DND-41 (cell line): ENCODE measurements around the gene HAUS8.

Source experiments
- ATAC-seq: fragments of 200-7000 bp; cut with Tn5 transposase; 3 replicates; pipeline ENCODE4 v1.9.1; 2021; ENCODE audit warnings: low read depth; ENCODE audit not compliant: insufficient read depth
- DNase-seq: peaks from one replicate; pipeline ENCODE4 v3.0.0-alpha.2; 2020
- H2AFZ ChIP-seq: 2 replicates; pipeline ENCODE4 v1.6.0; 2012; ENCODE audit warnings: low read depth, low read length
- H3K27ac ChIP-seq: 2 replicates; pipeline ENCODE4 v1.5.1; 2012; ENCODE audit warnings: low read length, inconsistent platforms
- H3K27me3 ChIP-seq: fragments of 200-600 bp; sonication (generic); 2 replicates; pipeline ENCODE4 v1.6.0; 2012; ENCODE audit warnings: low read length, mild to moderate bottlenecking, inconsistent platforms; ENCODE audit not compliant: insufficient read depth, poor library complexity
- H3K36me3 ChIP-seq: 2 replicates; pipeline ENCODE4 v1.5.1; 2012; ENCODE audit warnings: low read length, inconsistent platforms; ENCODE audit not compliant: insufficient read depth
- H3K4me1 ChIP-seq: 2 replicates; pipeline ENCODE4 v1.5.1; 2012; ENCODE audit warnings: mild to moderate bottlenecking, low read length; ENCODE audit not compliant: insufficient read depth
- H3K4me2 ChIP-seq: 2 replicates; pipeline ENCODE4 v1.6.0; 2012; ENCODE audit warnings: mild to moderate bottlenecking, moderate library complexity, low read length, inconsistent platforms; ENCODE audit not compliant: insufficient read depth
- H3K4me3 ChIP-seq, 2 experiments: fragments of 200-600 bp in 1 of 2; shearing (Covaris generic) in 1 of 2; 2 replicates each; pipeline ENCODE4 v1.5.1; 2012 to 2016; ENCODE audit warnings: inconsistent platforms in 2 of 2, low read length in 2 of 2, mild to moderate bottlenecking in 2 of 2, low read depth in 1 of 2, moderate library complexity in 1 of 2
- H3K79me2 ChIP-seq: 2 replicates; pipeline ENCODE4 v1.6.0; 2012; ENCODE audit warnings: low read length, inconsistent platforms; ENCODE audit not compliant: insufficient read depth
- H3K9ac ChIP-seq: 2 replicates; pipeline ENCODE4 v1.6.0; 2012; ENCODE audit warnings: low read depth, mild to moderate bottlenecking, inconsistent platforms, low read length, moderate library complexity
- H3K9me3 ChIP-seq: 2 replicates; pipeline ENCODE4 v1.5.1; 2012; ENCODE audit warnings: low read length, moderate library complexity, mild to moderate bottlenecking, inconsistent platforms; ENCODE audit not compliant: insufficient read depth, severe bottlenecking
- H4K20me1 ChIP-seq: 2 replicates; pipeline ENCODE4 v1.6.0; 2012; ENCODE audit warnings: low read length; ENCODE audit not compliant: insufficient read depth
- EZH2 ChIP-seq: IDR thresholded peaks from 3 replicates; pipeline ENCODE4 v1.6.1; 2012; ENCODE audit warnings: borderline replicate concordance, low read depth, mild to moderate bottlenecking, moderate library complexity, low read length, inconsistent platforms; ENCODE audit not compliant: severe bottlenecking
- TF ChIP-seq, protein P1 (sequence below): IDR thresholded peaks from 2 replicates; pipeline ENCODE4 v1.5.1; 2012; ENCODE audit warnings: borderline replicate concordance, low read length, moderate library complexity, mild to moderate bottlenecking; ENCODE audit not compliant: poor library complexity, severe bottlenecking; ENCODE audit errors: extremely low read depth

The HAUS8 gene

DNA sequence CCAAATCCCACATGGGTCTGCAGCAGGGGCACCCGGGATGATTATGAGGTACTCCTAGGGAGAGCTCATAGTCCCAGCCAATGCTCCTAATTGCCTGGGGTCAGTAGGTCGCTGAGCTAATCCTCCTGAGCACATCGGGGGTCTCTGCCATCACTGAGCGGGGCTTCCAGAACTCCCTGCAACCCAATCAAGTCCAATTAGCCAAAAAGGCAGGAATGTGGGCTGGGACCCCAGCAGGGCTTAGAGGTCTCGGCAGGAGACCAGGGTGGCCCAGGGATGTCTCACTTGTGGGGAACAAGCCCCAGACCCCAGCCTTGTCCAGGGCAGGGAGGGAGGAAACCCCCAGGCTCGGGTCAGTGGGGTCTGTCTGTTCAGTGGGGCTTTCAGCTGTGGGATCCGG, 31.5 kb downstream of the HAUS8 start:
- Histone ChIP-seq H3K9me3 (no peaks in the 10 kb centered on the region), H3K27ac (no peak overlapping the region), H3K9ac (no peak overlapping the region), H3K4me3 (no peak overlapping the region), H3K4me1 (no peaks in the 10 kb centered on the region), H3K4me2 (no peak overlapping the region), H3K27me3 (no peaks in the 10 kb centered on the region), H3K36me3 (peaks cover 9% of the 10 kb centered on the region), H4K20me1 (no peaks in the 10 kb centered on the region), H3K79me2 (no peaks in the 10 kb centered on the region), H2AFZ (no peak overlapping the region)
- ATAC-seq (no peak), DNase-seq (no peak)
- TF ChIP-seq, protein P1, sequence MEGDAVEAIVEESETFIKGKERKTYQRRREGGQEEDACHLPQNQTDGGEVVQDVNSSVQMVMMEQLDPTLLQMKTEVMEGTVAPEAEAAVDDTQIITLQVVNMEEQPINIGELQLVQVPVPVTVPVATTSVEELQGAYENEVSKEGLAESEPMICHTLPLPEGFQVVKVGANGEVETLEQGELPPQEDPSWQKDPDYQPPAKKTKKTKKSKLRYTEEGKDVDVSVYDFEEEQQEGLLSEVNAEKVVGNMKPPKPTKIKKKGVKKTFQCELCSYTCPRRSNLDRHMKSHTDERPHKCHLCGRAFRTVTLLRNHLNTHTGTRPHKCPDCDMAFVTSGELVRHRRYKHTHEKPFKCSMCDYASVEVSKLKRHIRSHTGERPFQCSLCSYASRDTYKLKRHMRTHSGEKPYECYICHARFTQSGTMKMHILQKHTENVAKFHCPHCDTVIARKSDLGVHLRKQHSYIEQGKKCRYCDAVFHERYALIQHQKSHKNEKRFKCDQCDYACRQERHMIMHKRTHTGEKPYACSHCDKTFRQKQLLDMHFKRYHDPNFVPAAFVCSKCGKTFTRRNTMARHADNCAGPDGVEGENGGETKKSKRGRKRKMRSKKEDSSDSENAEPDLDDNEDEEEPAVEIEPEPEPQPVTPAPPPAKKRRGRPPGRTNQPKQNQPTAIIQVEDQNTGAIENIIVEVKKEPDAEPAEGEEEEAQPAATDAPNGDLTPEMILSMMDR = no peak
- no peak for TF ChIP-seq EZH2

DNA sequence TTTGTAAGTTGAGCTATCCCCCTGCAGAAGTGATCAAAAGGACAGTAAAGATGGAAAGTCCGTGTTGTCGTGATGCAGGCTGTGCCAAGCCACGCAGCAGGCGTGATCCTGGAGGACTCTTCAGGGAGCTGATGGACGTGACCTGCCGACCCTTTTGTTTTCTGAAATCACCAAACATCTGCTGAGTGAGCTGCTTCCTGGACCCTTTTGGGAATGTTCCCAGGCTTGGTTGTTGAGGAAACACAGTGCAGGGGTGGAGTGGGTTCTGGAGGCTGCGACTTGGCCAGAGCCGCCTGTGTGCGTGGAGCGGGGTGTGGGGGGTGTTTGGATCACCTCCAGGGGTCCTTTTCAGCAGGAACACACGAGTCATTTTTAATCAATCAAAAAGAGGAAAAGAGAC, 33.3 kb downstream of the HAUS8 start:
- ATAC-seq (no peak), DNase-seq (no peak)
- Histone ChIP-seq H3K79me2 (no peaks in the 10 kb centered on the region), H3K9ac (no peak overlapping the region), H3K27ac (no peak overlapping the region), H3K27me3 (no peaks in the 10 kb centered on the region), H2AFZ (no peak overlapping the region), H3K4me2 (no peak overlapping the region), H3K4me1 (no peaks in the 10 kb centered on the region), H3K9me3 (no peaks in the 10 kb centered on the region), H4K20me1 (no peaks in the 10 kb centered on the region), H3K4me3 (no peak overlapping the region), H3K36me3 (no peaks in the 10 kb centered on the region)
- TF ChIP-seq, protein P1 = no peak
- TF ChIP-seq EZH2 = no peak

DNA sequence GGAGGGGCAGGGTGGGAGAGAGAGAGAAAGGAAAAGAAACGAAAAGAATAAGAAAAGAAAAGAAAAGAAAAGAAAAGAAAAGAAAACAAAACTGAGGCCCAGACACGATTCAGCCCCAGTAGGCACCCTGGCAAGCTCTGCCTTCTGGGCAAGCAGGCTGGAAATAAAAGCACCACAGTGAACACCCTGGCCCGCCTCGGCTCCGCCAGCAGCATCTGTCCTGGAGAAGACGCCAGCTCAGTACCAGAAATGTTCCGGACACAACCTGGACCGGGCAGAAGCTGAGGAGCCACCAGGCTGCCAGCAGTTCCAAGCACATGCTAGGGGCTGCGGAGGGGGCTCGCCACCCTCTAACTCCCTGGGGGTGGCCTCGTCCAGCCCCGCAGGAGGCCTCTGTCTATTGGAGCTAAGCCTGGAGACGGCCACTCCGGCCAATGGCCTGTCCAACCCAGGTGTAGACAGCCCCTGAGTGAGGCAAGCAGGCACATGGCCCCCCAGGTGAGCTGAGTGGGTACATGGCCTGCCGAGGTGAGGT, 37.2 kb downstream of the HAUS8 start:
- Histone ChIP-seq H3K27me3 (no peaks in the 10 kb centered on the region), H4K20me1 (no peaks in the 10 kb centered on the region), H2AFZ (no peak overlapping the region), H3K4me1 (no peaks in the 10 kb centered on the region), H3K9me3 (no peaks in the 10 kb centered on the region), H3K27ac (no peak overlapping the region), H3K4me2 (no peak overlapping the region), H3K79me2 (no peaks in the 10 kb centered on the region), H3K36me3 (no peaks in the 10 kb centered on the region), H3K9ac (no peak overlapping the region), H3K4me3 (no peak overlapping the region)
- no peak for DNase-seq
- no peak for ATAC-seq
- TF ChIP-seq, protein P1 = no peak
- no peak for TF ChIP-seq EZH2

DNA sequence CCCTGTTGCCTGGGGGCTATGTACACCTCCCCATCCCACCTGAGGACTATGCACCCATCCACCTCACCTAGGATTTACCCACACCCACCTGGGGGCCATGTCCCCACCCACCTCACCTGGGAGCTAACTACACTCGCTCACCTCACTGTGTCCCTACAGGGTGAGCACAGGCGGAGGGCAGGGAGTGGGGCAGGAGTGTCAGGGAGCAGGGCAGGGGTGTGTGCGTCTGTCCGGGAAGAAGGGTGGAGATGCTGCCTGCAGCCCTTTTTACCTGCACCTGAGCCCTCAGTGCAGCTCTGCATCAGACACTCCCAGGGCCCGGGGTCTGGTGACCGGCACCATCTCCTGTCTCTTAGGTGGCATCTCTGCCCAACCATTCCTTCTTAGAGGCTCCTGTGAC, 38.1 kb downstream of the HAUS8 start:
- no peak for DNase-seq
- no peaks in the 10 kb centered on the region for H3K79me2 ChIP-seq
- no peak overlapping the region for H2AFZ ChIP-seq
- TF ChIP-seq, protein P1 = no peak
- H3K36me3 ChIP-seq = no peaks in the 10 kb centered on the region
- H4K20me1 ChIP-seq = no peaks in the 10 kb centered on the region
- H3K27me3 ChIP-seq = no peaks in the 10 kb centered on the region
- H3K27ac ChIP-seq = no peak overlapping the region
- H3K4me1 ChIP-seq = no peaks in the 10 kb centered on the region
- ATAC-seq = no peak
- H3K4me3 ChIP-seq = no peak overlapping the region
- H3K4me2 ChIP-seq = no peak overlapping the region
- H3K9me3 ChIP-seq = no peaks in the 10 kb centered on the region
- H3K9ac ChIP-seq = no peak overlapping the region
